NT2/D1 (cell line): ENCODE data around the gene DPT.

Experiments used
- SUZ12 ChIP-seq: IDR thresholded peaks from 2 replicates; pipeline ENCODE4 v1.6.1; 2011; ENCODE audit not compliant: insufficient read length, insufficient read depth; ENCODE audit errors: extremely low read depth
- YY1 ChIP-seq: IDR thresholded peaks from 2 replicates; pipeline ENCODE4 v1.6.1; 2011; ENCODE audit not compliant: insufficient read length, insufficient read depth
- ZNF274 ChIP-seq: IDR thresholded peaks from 2 replicates; pipeline ENCODE4 v1.6.1; 2011; ENCODE audit warnings: mild to moderate bottlenecking, low read depth, low read length

GRCh38 chr1:168719306-168720111 lies 9.5 kb downstream of the DPT start:
- TF ChIP-seq YY1 (no peak), SUZ12 (no peak), ZNF274 (no peak)
